Heart left ventricle (tissue), 13 donors: ENCODE measurements around the gene ABCA13.

Experiments used
- CTCF ChIP-seq, 12 donors: fragments of 200-600 bp; sonication (generic) in 4 of 12; IDR thresholded peaks; one replicate each; pipeline versions ENCODE4 v1.5.0 to v1.8.0; 2018 to 2022; ENCODE audit warnings: antibody characterized with exemption in 12 of 12, mild to moderate bottlenecking in 5 of 12
- POLR2A ChIP-seq, 2 donors: fragments of 450-650 bp; IDR thresholded peaks; one replicate each; pipeline ENCODE4 v1.6.1; 2017; ENCODE audit warnings: antibody characterized with exemption in 2 of 2, mild to moderate bottlenecking in 2 of 2, moderate library complexity in 2 of 2
- donor health status: ischemic (EF 13 %, LVEDD 7.1; RV severe dilation, severe dysfunction).
- donor health status: DM: no; HTN: yes; CAD: no.
- donor health status: DM: no; HTN: no; CAD: no.
- donor health status: ischemic (EF 25% LVEDD 6.9; RV normal size, moderate dysfunction).
- donor health status: ischemic (EF 25% LVEDD 5.7; RV mildly dilated, moderate dysfunction).
- donor health status: ischemic (EF 35%, LVEDD 5.7; RV mildly dilated, moderate dysfunction).
- donor health status: nonischemic (EF 11% LVEDD 7.7; RV severe dilation, severe dysfunction).
- donor health status: DM: yes; HTN: yes; CAD: no.
- donor health status: PGD.
- donor health status: ischemic (EF 29% LVEDD 5.4; RV normal size, mild dysfunction).
- donor health status: nonischemic (EF 23%, LVEDD 6.1; RV moderate dilation, normal function).

DNA sequence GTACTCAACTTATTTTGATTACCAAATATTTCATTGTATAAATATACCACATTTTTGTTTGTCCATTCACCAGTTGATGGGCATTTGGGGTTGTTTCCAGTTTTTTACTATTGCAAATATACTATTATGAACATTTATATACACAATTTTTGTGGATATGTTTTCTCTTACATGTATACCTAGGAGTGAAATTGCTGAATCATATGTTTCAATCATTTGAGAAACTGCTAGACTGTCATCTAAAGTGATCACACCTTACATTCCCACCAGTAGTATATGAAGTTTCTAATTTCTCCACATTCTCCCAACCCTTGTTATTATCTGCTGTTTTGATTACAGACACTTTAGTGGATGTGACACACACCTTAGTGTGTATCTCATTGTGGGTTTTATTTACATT lies 257.9 kb downstream of the ABCA13 start:
- TF ChIP-seq CTCF (IDR thresholded peaks at IDR 0.05) (no peak), POLR2A (IDR thresholded peaks at IDR 0.05) (no peak)
